Neuronal stem cell (in vitro differentiated cells): Measurements from ENCODE around the gene FOXP3.

Experiments
- DNase-seq: peaks from one replicate; pipeline ENCODE4 v3.0.0-alpha.2; 2013; ENCODE audit warnings: low spot score
- H2AFZ ChIP-seq: one replicate; pipeline ENCODE4 v1.6.1; 2013; ENCODE audit warnings: mild to moderate bottlenecking, low read length, inconsistent platforms
- H2AK5ac ChIP-seq: 2 replicates; pipeline ENCODE4 v1.6.1; 2013; ENCODE audit warnings: low read depth, mild to moderate bottlenecking, inconsistent platforms, low read length, moderate library complexity, mixed read lengths
- H2BK120ac ChIP-seq: 2 replicates; pipeline ENCODE4 v1.6.1; 2013; ENCODE audit warnings: low read depth, mild to moderate bottlenecking, inconsistent platforms, low read length, moderate library complexity, mixed read lengths
- H2BK12ac ChIP-seq: one replicate; pipeline ENCODE4 v1.6.1; 2013; ENCODE audit warnings: low read length, inconsistent platforms
- H2BK15ac ChIP-seq: 2 replicates; pipeline ENCODE4 v1.6.1; 2013; ENCODE audit warnings: mild to moderate bottlenecking, low read length, inconsistent platforms, mixed read lengths
- H2BK5ac ChIP-seq: one replicate; pipeline ENCODE4 v1.6.1; 2013; ENCODE audit warnings: inconsistent platforms, mild to moderate bottlenecking, low read length, moderate library complexity
- H3K14ac ChIP-seq: one replicate; pipeline ENCODE4 v1.6.1; 2013; ENCODE audit warnings: low read length, inconsistent platforms
- H3K18ac ChIP-seq: 2 replicates; pipeline ENCODE4 v1.6.1; 2013; ENCODE audit warnings: low read length, inconsistent platforms
- H3K23ac ChIP-seq: 2 replicates; pipeline ENCODE4 v1.6.1; 2013; ENCODE audit warnings: low read depth, mild to moderate bottlenecking, mixed read lengths, low read length, inconsistent platforms; ENCODE audit not compliant: poor library complexity
- H3K27ac ChIP-seq: replicated peaks from 3 replicates; pipeline ENCODE4 v1.5.1; 2013; ENCODE audit warnings: low read length, inconsistent platforms
- H3K27me3 ChIP-seq, 3 experiments: 2 replicates each; pipeline ENCODE4 v1.6.1; 2013; ENCODE audit warnings: low read length in 3 of 3, mild to moderate bottlenecking in 2 of 3, inconsistent platforms in 1 of 3, low read depth in 1 of 3, mixed read lengths in 1 of 3, moderate library complexity in 1 of 3; ENCODE audit not compliant: control insufficient read depth in 3 of 3, insufficient read depth in 3 of 3
- H3K36me3 ChIP-seq, 2 donors: replicated peaks in 1 of 2; 2 replicates each; pipeline ENCODE4 v1.6.1; 2013; ENCODE audit warnings: low read length in 2 of 2; ENCODE audit not compliant: control insufficient read depth in 2 of 2, insufficient read depth in 2 of 2
- H3K4ac ChIP-seq: 2 replicates; pipeline ENCODE4 v1.6.1; 2013; ENCODE audit warnings: inconsistent platforms, mild to moderate bottlenecking, low read length, moderate library complexity
- H3K4me1 ChIP-seq, 2 donors: 1 replicate in 1 of 2; 2 replicates in 1 of 2; pipeline ENCODE4 v1.6.1; 2013; ENCODE audit warnings: low read length in 2 of 2, low read depth in 1 of 2; ENCODE audit not compliant: control insufficient read depth in 2 of 2, insufficient read depth in 1 of 2
- H3K4me2 ChIP-seq: one replicate; pipeline ENCODE4 v1.6.1; 2013; ENCODE audit warnings: mild to moderate bottlenecking, low read length, inconsistent platforms; ENCODE audit not compliant: insufficient read depth, poor library complexity, severe bottlenecking
- H3K4me3 ChIP-seq, 2 donors: 2 replicates each; pipeline ENCODE4 v1.5.1; 2013; ENCODE audit warnings: low read length in 2 of 2, mild to moderate bottlenecking in 2 of 2, inconsistent platforms in 1 of 2, moderate library complexity in 1 of 2
- H3K79me1 ChIP-seq: one replicate; pipeline ENCODE4 v1.6.1; 2013; ENCODE audit warnings: low read depth, mild to moderate bottlenecking, inconsistent platforms, low read length, moderate library complexity
- H3K9ac ChIP-seq: one replicate; pipeline ENCODE4 v1.6.1; 2013; ENCODE audit warnings: mild to moderate bottlenecking, low read depth, low read length, inconsistent platforms; ENCODE audit not compliant: poor library complexity
- H3K9me3 ChIP-seq, 2 donors: replicated peaks in 1 of 2; 2 replicates each; pipeline versions ENCODE3 to v1.6.1; 2013; ENCODE audit warnings: low read length in 2 of 2, mild to moderate bottlenecking in 2 of 2, inconsistent platforms in 1 of 2, low read depth in 1 of 2, mixed read lengths in 1 of 2, moderate library complexity in 1 of 2; ENCODE audit not compliant: control insufficient read depth in 2 of 2, insufficient read depth in 1 of 2
- H4K8ac ChIP-seq: one replicate; pipeline ENCODE4 v1.6.1; 2013; ENCODE audit warnings: low read depth, mild to moderate bottlenecking, inconsistent platforms, low read length, moderate library complexity
- H4K91ac ChIP-seq: one replicate; pipeline ENCODE4 v1.6.1; 2013; ENCODE audit warnings: low read length, low read depth, mild to moderate bottlenecking, inconsistent platforms; ENCODE audit not compliant: poor library complexity
- WGBS, 2 donors: extraction: QIAGEN DNeasy Blood & Tissue Kit; methylation state at CpG; one replicate each; pipeline ENCODE4 v1.1.7; 2013; ENCODE audit warnings: missing lambda C conversion rate in 2 of 2, mixed read lengths in 1 of 2; ENCODE audit not compliant: insufficient read length in 2 of 2, insufficient replicate concordance in 1 of 2; ENCODE audit errors: extremely low coverage in 2 of 2; 5-methylcytosine and 5-hydroxymethylcytosine counted together

Gene FOXP3

DNA sequence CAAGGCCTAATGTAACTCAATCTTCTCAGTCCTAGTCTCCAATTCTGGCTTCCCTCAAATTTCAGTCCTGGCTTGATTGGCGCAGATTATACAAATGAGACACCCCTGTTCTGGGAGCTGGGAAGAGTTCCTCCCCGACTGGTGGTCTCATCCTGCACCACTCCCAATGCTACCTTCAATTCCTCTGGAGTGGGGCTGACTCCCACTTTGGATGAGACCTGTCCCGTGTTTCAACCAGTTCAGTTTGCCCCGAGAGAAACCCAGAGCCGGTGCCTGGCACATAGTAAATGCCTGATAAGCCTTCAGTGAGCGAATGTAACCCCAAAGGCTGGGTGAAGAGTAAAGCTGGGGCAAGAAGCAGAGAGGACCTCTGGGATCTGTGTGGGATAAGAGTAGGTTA lies 60.5 kb downstream of the FOXP3 start:
- H2AFZ ChIP-seq = no peak overlapping the region
- no peak overlapping the region for H3K4ac ChIP-seq
- no peak overlapping the region for H2BK12ac ChIP-seq
- peaks cover 0 to 15% (median 4%) of the 10 kb centered on the region in 3 experiments for H3K27me3 ChIP-seq
- H3K18ac ChIP-seq = no peak overlapping the region
- H3K23ac ChIP-seq = no peak overlapping the region
- no peak overlapping the region for H3K14ac ChIP-seq
- no peaks in the 10 kb centered on the region for H3K36me3 ChIP-seq
- H4K91ac ChIP-seq = no peak overlapping the region
- no peak overlapping the region for H2AK5ac ChIP-seq
- no CpG with 5 or more reads among the region's 6 CpGs for WGBS, 2 donors
- H2BK5ac ChIP-seq = no peak overlapping the region
- peaks cover 0 to 2% of the 10 kb centered on the region in 2 donors for H3K4me1 ChIP-seq
- no peak for DNase-seq
- H2BK15ac ChIP-seq = no peak overlapping the region
- no peak overlapping the region for H3K27ac ChIP-seq
- no peak overlapping the region for H4K8ac ChIP-seq
- H3K4me3 ChIP-seq = no peak overlapping the region
- no peaks in the 10 kb centered on the region for H3K79me1 ChIP-seq
- no peak overlapping the region for H3K4me2 ChIP-seq
- no peak overlapping the region for H2BK120ac ChIP-seq
- no peak overlapping the region for H3K9ac ChIP-seq
- no peaks in the 10 kb centered on the region for H3K9me3 ChIP-seq

DNA sequence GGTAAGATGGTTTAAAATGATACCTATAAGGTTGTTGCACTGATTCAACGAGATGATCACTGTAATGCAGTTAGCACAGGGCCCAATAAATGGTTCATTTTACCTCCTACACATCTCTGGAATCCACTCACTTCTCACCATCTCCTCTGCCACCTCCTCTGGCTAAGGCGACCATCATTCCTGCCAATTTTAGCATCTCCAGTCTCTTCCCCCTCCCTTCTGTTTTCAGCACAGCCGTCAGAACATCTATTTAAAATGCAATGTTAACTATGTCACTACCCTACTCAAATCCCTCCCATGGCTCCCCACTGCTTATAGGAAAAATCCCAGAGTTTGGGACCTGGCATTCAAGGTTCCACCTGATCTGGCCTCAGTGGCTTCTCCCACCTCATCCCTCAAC lies 61.0 kb downstream of the FOXP3 start:
- H3K36me3 ChIP-seq = no peaks in the 10 kb centered on the region
- H2BK15ac ChIP-seq = no peak overlapping the region
- H2BK12ac ChIP-seq = no peak overlapping the region
- no peak overlapping the region for H2AK5ac ChIP-seq
- no peak overlapping the region for H4K8ac ChIP-seq
- H3K79me1 ChIP-seq = peaks cover 1% of the 10 kb centered on the region
- no peak for DNase-seq
- H2BK120ac ChIP-seq = no peak overlapping the region
- no peak overlapping the region for H3K18ac ChIP-seq
- H3K4me2 ChIP-seq = no peak overlapping the region
- peaks cover 0 to 2% of the 10 kb centered on the region in 2 donors for H3K4me1 ChIP-seq
- no peak overlapping the region for H3K23ac ChIP-seq
- no peak overlapping the region for H3K9ac ChIP-seq
- no peaks in the 10 kb centered on the region for H3K9me3 ChIP-seq
- peaks cover 0 to 15% (median 9%) of the 10 kb centered on the region in 3 experiments for H3K27me3 ChIP-seq
- no CpG with 5 or more reads among the region's 3 CpGs for WGBS, 2 donors
- H3K4me3 ChIP-seq = no peak overlapping the region
- H3K27ac ChIP-seq = no peak overlapping the region
- H4K91ac ChIP-seq = no peak overlapping the region
- no peak overlapping the region for H3K4ac ChIP-seq
- H2BK5ac ChIP-seq = no peak overlapping the region
- H3K14ac ChIP-seq = no peak overlapping the region
- no peak overlapping the region for H2AFZ ChIP-seq

GRCh38 chrX:49202022-49202421 lies 62.5 kb downstream of the FOXP3 start:
- no peaks in the 10 kb centered on the region for H3K9me3 ChIP-seq
- H2BK15ac ChIP-seq = no peak overlapping the region
- H2BK5ac ChIP-seq = no peak overlapping the region
- H2BK12ac ChIP-seq = no peak overlapping the region
- H3K4me1 ChIP-seq = peaks cover 0 to 2% of the 10 kb centered on the region in 2 donors
- no peak overlapping the region for H3K4ac ChIP-seq
- H2AFZ ChIP-seq = no peak overlapping the region
- H3K27me3 ChIP-seq = peaks cover 0 to 15% (median 14%) of the 10 kb centered on the region in 3 experiments
- WGBS, 2 donors = no CpG with 5 or more reads among the region's 2 CpGs
- H3K79me1 ChIP-seq = peaks cover 6% of the 10 kb centered on the region
- no peak overlapping the region for H3K14ac ChIP-seq
- H3K18ac ChIP-seq = no peak overlapping the region
- H3K4me3 ChIP-seq = no peak overlapping the region
- H2BK120ac ChIP-seq = no peak overlapping the region
- H4K8ac ChIP-seq = no peak overlapping the region
- no peak overlapping the region for H3K4me2 ChIP-seq
- no peaks in the 10 kb centered on the region for H3K36me3 ChIP-seq
- H3K9ac ChIP-seq = no peak overlapping the region
- no peak overlapping the region for H3K27ac ChIP-seq
- H2AK5ac ChIP-seq = no peak overlapping the region
- DNase-seq = no peak
- no peak overlapping the region for H4K91ac ChIP-seq
- no peak overlapping the region for H3K23ac ChIP-seq
